Activated T-cell treated with anti-CD3 and anti-CD28 coated beads for 4 hours (primary cell): ENCODE measurements around the gene ZNF221.

Experiments used
- DNase-seq: peaks from one replicate; pipeline ENCODE4 v3.0.0-alpha.2; 2020

ZNF221 gene

DNA sequence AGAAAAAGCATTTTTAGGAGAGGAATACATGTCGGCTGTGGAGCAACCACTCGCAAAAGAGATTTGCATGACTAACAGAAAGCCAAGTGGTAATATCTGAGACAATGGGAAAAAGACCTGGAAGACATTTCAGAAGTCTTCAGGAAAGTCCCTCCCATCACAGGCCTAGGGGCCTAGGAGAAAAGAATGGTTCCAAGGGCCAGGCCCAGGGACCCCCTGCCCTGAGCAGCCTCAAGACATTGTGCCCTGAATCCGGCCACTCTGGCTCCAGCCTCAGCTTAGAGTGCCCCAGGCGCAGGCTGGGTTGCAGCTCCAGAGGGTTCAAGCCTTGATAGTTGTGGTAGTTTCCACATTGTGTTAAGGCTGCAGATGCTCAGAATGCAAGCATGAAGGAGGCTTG, 9.4 kb downstream of the ZNF221 start:
- DNase-seq: no peak

GRCh38 chr19:43966079-43966694, 15.2 kb downstream of the ZNF221 start:
- DNase-seq: no peak

DNA sequence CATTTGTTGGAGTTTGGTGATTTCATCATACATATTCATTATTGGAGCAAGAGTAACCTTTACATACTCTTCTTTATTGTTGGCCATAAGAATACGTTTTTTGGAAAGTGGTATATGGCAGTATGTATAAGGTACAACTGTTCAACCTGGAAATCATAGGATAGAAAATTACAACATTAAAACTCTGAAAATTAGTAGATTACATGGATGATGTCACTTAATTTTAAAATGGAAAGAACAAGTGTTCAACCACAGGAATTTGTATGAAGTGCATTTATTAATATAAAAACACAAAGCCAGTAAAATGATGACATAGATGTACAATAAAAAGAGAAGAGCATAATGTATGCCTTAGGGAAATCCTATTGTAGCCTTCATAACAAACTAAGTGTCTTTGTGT, 25.7 kb downstream of the ZNF221 start:
- DNase-seq: no peak

- no peak for DNase-seq
Measured at GRCh38 chr19:43983544-43983911, 32.5 kb downstream of the ZNF221 start.

GRCh38 chr19:43983912-43984686, 33.1 kb downstream of the ZNF221 start, which contains the start of gene ZNF155:
Gene ZNF155 (plus strand): TSS chr19:43984188. CDS start chr19:43988544, 4,356 bp downstream.
- DNase-seq: peak; percentile 55

DNA sequence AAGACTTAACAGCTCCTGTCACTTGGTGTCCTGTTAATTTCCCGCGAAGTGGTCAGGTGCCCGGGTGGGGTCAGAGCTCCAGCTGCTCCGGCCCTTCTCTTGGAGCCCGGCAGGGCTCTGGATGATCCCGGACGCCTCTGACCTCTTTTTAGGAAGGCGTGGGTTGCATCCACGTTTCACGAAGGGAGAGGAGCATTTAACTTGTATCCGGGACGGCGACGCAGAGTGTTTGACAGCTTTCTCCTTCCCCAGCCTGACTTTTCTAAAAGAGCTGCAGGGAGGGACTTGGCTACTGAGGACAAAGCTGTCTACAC, 33.6 kb downstream of the ZNF221 start:
- DNase-seq: no peak

GRCh38 chr19:43997631-43998290, 46.7 kb downstream of the ZNF221 start:
- no peak for DNase-seq

DNA sequence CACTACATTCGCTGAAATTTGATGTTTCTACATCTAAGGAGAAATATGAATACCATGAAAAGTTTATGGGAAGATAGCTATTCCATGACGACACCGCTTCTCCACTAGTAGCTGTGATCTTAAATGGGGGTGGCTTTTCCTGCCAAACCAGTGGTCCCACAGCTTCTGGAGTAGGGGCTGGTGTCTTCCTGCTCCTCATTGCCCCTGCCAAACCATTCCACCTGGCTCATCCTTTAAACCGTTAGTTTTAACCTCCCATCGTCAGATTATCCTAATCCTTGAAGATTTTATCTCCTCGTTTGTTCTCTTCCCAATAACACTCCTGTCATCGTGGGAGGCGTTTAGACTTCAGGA, 51.2 kb downstream of the ZNF221 start:
- no peak for DNase-seq

GRCh38 chr19:44002566-44003460, 51.8 kb downstream of the ZNF221 start, which contains the start of gene ZNF230:
Gene ZNF230 (plus strand): TSS chr19:44002957. CDS start chr19:44007079, 4,122 bp downstream.
- DNase-seq: peak; percentile 75

DNA sequence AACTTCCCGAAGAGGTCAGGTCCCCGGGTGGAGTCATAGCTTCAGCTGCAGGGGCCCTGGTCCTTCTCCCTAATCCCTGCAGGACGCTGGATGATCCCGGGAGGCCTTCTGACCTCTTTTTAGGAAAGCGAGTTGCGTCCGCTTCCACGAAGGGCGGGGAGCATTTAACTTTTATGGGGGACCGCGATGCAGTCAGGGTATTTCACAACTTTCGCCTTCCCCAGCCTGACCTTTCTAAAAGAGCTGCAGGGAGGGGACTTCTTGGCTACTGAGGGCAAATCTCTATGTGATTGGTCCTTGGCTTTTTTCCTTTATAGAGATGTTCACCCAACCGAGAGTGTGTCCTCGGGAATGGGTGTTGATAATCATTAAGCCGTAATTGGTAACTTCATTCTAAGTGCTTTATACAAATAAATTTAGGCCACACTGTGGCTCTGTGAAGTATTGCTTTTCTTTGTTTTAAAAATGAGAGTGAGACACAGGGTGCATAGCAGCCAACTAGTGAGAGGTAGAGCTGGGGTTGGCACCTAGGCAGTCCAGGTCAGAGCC, 52.5 kb downstream of the ZNF221 start:
- no peak for DNase-seq

DNA sequence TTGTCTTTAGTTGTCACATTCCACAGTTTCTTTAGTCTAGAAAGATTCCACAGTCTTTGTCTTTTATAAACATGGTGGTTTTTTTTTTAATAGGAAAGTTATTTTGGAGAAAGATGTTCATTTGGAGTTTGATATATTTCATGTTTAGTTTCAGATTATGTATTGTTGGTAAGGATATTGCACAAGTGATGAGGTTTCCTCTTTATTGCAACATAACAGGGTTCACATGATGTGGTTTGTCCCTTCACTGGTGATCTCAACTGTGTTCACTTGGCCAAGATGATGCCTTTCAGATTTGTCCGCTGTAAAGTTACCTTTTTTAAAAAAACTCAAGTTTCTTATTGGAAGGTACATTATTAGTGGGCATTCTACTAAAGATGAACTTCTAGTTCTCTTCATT, 54.9 kb downstream of the ZNF221 start:
- DNase-seq: no peak

DNA sequence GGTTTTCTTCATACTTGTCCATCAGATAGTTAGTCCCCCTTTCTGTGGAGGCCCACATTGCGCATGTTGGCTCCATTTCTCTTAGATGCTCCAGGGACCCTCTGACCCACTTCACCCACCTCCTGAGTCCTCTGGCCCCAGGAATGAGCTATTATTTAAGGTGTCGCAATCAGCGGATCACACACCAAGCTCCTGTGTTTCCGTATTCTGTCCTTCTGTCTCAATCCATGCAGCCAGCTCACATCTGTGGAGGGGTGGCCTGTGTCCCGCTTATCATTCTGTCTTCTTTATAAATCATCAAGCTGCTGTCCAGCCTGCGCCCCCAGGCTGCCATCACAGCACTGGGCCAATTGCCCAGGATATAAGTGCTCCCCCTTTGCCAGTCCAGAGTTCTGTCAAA, 56.4 kb downstream of the ZNF221 start:
- no peak for DNase-seq

GRCh38 chr19:44010468-44010867, 59.4 kb downstream of the ZNF221 start:
- no peak for DNase-seq
